Panc1 (cell line): ENCODE results near the gene SHB. TPM values are rescaled to one million over a fixed set of nuclear protein-coding genes. Genes with fewer than 3 reads are reported as not detected.

Source experiments
- ATAC-seq: fragments of 200-7000 bp; cut with Tn5 transposase; 2 replicates; pipeline ENCODE4 v1.9.1; 2020; ENCODE audit warnings: mild to moderate bottlenecking, moderate library complexity
- BruUV-seq: library from RNA; stranded (reverse); fragments of 400-500 nt; replicated peaks from 2 replicates; lab custom pipeline; 2021; lab: Mats Ljungman, UMichigan
- CTCF ChIA-PET: fragments of 300-600 bp; sonication (Branson Sonifier 250); formaldehyde crosslinking; loops from one replicate; lab custom pipeline; 2022; ENCODE audit warnings: antibody characterized with exemption; lab: Charles Lee
- POLR2A ChIA-PET: fragments of 300-600 bp; sonication (Branson Sonifier 250); formaldehyde crosslinking; loops from one replicate; lab custom pipeline; 2022; ENCODE audit warnings: antibody characterized with exemption; lab: Charles Lee
- DNase-seq: peaks from one replicate; pipeline ENCODE4 v3.0.0-alpha.2; 2010; ENCODE audit warnings: low read depth, low spot score
- H3K27ac ChIP-seq: 2 replicates; pipeline ENCODE4 v1.5.1; 2011; ENCODE audit warnings: mild to moderate bottlenecking, low read length, inconsistent platforms
- H3K27me3 ChIP-seq: fragments of 200-500 bp; sonication (Bioruptor generic); 2 replicates; pipeline ENCODE4 v1.6.0; 2014; ENCODE audit warnings: low read length, inconsistent platforms; ENCODE audit not compliant: control insufficient read depth, insufficient read depth
- H3K36me3 ChIP-seq: fragments of 200-500 bp; sonication (Bioruptor generic); 2 replicates; pipeline ENCODE4 v1.5.1; 2014; ENCODE audit warnings: inconsistent platforms, mild to moderate bottlenecking, low read length, moderate library complexity; ENCODE audit not compliant: control insufficient read depth, insufficient read depth
- H3K4me1 ChIP-seq: 2 replicates; pipeline ENCODE4 v1.5.1; 2011; ENCODE audit warnings: inconsistent platforms, mild to moderate bottlenecking, low read length, moderate library complexity; ENCODE audit not compliant: control insufficient read depth, insufficient read depth
- H3K4me3 ChIP-seq, 2 experiments: 2 replicates each; pipeline ENCODE4 v1.5.1; 2011 to 2012; ENCODE audit warnings: low read depth in 2 of 2, low read length in 2 of 2, mild to moderate bottlenecking in 2 of 2, inconsistent platforms in 1 of 2, moderate library complexity in 1 of 2
- H3K9me3 ChIP-seq: fragments of 200-500 bp; sonication (Bioruptor generic); 2 replicates; pipeline ENCODE4 v1.5.1; 2014; ENCODE audit warnings: low read depth, mild to moderate bottlenecking, inconsistent platforms, low read length, moderate library complexity; ENCODE audit not compliant: control insufficient read depth, insufficient read depth
- CTCF ChIP-seq: fragments of 450-650 bp; IDR thresholded peaks from 2 replicates; pipeline ENCODE4 v1.5.1; 2017; ENCODE audit warnings: mild to moderate bottlenecking
- POLR2AphosphoS5 ChIP-seq: IDR thresholded peaks from 2 replicates; pipeline ENCODE4 v1.6.1; 2012; ENCODE audit warnings: mild to moderate bottlenecking, low read depth, low read length, moderate library complexity
- REST ChIP-seq, 2 experiments: IDR thresholded peaks; 2 replicates each; pipeline ENCODE4 v1.6.1; 2011 to 2012; ENCODE audit warnings: low read depth in 2 of 2, control low read depth in 1 of 2, low read length in 1 of 2, mild to moderate bottlenecking in 1 of 2, moderate library complexity in 1 of 2; ENCODE audit not compliant: insufficient read depth in 1 of 2
- SIN3A ChIP-seq: IDR thresholded peaks from 2 replicates; pipeline ENCODE4 v1.6.1; 2012; ENCODE audit warnings: low read depth, mild to moderate bottlenecking, low read length, moderate library complexity, borderline replicate concordance; ENCODE audit not compliant: insufficient read depth
- TCF7L2 ChIP-seq: IDR thresholded peaks from 2 replicates; pipeline ENCODE4 v1.6.1; 2011; ENCODE audit warnings: mild to moderate bottlenecking, low read depth, low read length, inconsistent platforms
- in situ Hi-C: cut with HindIII; loops from 2 replicates; pipeline ENCODE4 v1.10.0; 2016; ENCODE audit warnings: low sequenced_read_pairs, low pct_unique_long_range_greater_than_20kb
- intact Hi-C: fragments of 100-400 bp; cut with micrococcal nuclease; formaldehyde crosslinking; loops from one replicate; pipeline ENCODE4 v1.10.0; 2022; ENCODE audit not compliant: unreplicated experiment
- total RNA-seq: library from RNA; stranded (reverse); gene quantifications from one replicate; pipeline ENCODE4 v1.2.1, GENCODE V29; 2021; ENCODE audit not compliant: unreplicated experiment

SHB gene
- total RNA-seq, 1 experiment from 2014 or later = 59.9 TPM

DNA sequence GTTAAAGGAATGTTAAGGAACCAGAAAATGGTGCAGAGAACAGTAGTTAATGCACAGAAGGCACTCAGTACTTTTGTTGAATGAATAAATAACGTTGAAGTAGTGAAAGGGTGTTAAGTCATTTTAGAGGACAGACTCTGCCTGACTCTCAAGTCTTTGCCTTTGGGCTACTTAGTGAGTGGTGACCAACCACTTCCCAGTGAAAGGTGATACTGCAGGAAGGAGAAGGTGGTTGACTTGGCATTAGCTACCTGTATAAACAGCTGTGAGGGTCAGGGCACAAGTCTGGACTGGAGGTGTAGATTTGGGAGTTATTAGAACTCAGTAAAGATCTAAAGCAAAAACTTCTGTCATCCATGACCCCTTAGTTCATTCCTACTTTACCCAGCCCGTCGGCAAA lies 4.9 kb upstream of the SHB start:
- TF ChIP-seq TCF7L2 (no peak), REST (IDR thresholded peaks at IDR 0.05; ENCODE audit: insufficient read depth in 1 of 2, low read depth in 2 of 2, low read length in 1 of 2) (no peak), CTCF (no peak), POLR2AphosphoS5 (no peak), SIN3A (no peak)

GRCh38 chr9:38071470-38072134 lies 2.6 kb upstream of the SHB start:
- Histone ChIP-seq H3K4me1 (peaks cover 5% of the 10 kb centered on the region), H3K9me3 (no peaks in the 10 kb centered on the region), H3K27ac (no peak overlapping the region), H3K27me3 (no peaks in the 10 kb centered on the region), H3K4me3 (no peak overlapping the region), H3K36me3 (peaks cover 4% of the 10 kb centered on the region; the same call in 1 of the 2 replicates)
- DNase-seq (no peak), ATAC-seq (no peak)
- in situ Hi-C loops (no loop called here), intact Hi-C loops (no loop called here)
- TF ChIP-seq TCF7L2 (no peak), CTCF (no peak), REST (IDR thresholded peaks at IDR 0.05; ENCODE audit: insufficient read depth in 1 of 2, low read depth in 2 of 2, low read length in 1 of 2) (no peak), SIN3A (no peak), POLR2AphosphoS5 (no peak)
- ChIA-PET CTCF (no interaction called here), POLR2A (no interaction called here)
- no TSS peak for BruUV-seq

More for the DNA sequence above, 4.9 kb upstream of the SHB start:
- no peaks in the 10 kb centered on the region for H3K27me3 ChIP-seq
- BruUV-seq = no TSS peak
- H3K9me3 ChIP-seq = no peaks in the 10 kb centered on the region
- no peak for ATAC-seq
- no peak overlapping the region for H3K27ac ChIP-seq
- in situ Hi-C loops (no loop called here), intact Hi-C loops (no loop called here)
- DNase-seq = no peak
- POLR2A ChIA-PET = no interaction called here
- CTCF ChIA-PET = no interaction called here
- no peak overlapping the region for H3K4me3 ChIP-seq
- H3K4me1 ChIP-seq = peaks cover 5% of the 10 kb centered on the region
- H3K36me3 ChIP-seq = no peaks in the 10 kb centered on the region
